Tibial artery (tissue), 4 donors: ENCODE measurements around the gene PARD3B.

ENCODE experiments used
- DNase-seq, 2 donors: peaks; one replicate each; pipeline ENCODE4 v3.0.0-alpha.2; 2019
- H3K27ac ChIP-seq, 2 donors: fragments of 200-600 bp; sonication (generic) in 1 of 2; 1 replicate in 1 of 2; 2 replicates in 1 of 2; pipeline ENCODE4 v1.5.1; 2018 to 2019; ENCODE audit warnings: mild to moderate bottlenecking in 1 of 2
- H3K27me3 ChIP-seq, 2 donors: fragments of 200-600 bp; sonication (generic) in 1 of 2; one replicate each; pipeline versions ENCODE4 v1.5.1 to v1.6.0; 2016 to 2019
- H3K36me3 ChIP-seq, 3 donors: fragments of 200-600 bp; sonication (generic) in 2 of 3; one replicate each; pipeline ENCODE4 v1.5.1; 2016 to 2019; ENCODE audit warnings: mild to moderate bottlenecking in 2 of 3
- H3K4me1 ChIP-seq, 4 donors: fragments of 200-600 bp; sonication (generic) in 2 of 4; 1 replicate in 3 of 4; 2 replicates in 1 of 4; pipeline ENCODE4 v1.5.1; 2016 to 2019
- H3K4me3 ChIP-seq, 2 donors: fragments of 200-600 bp; sonication (generic) in 1 of 2; 1 replicate in 1 of 2; 2 replicates in 1 of 2; pipeline ENCODE4 v1.5.1; 2018 to 2019; ENCODE audit warnings: mild to moderate bottlenecking in 2 of 2
- H3K9me3 ChIP-seq, 3 donors: fragments of 200-600 bp; sonication (generic) in 1 of 3; one replicate each; pipeline ENCODE4 v1.5.1; 2016 to 2019
- CTCF ChIP-seq, 2 experiments: fragments of 200-600 bp in 1 of 2; fragments of 450-650 bp in 1 of 2; IDR thresholded peaks; one replicate each; pipeline ENCODE4 v1.5.1; 2017 to 2019; ENCODE audit warnings: antibody characterized with exemption in 2 of 2, mild to moderate bottlenecking in 1 of 2, moderate library complexity in 1 of 2
- intact Hi-C: fragments of 100-400 bp; cut with DNase I; formaldehyde crosslinking; loops from one replicate; pipeline ENCODE4 v1.15.0; 2023; ENCODE audit warnings: low total_unique reads

Gene PARD3B

GRCh38 chr2:205311201-205311600, 765.9 kb downstream of the PARD3B start:
- intact Hi-C loops, result no loop called here
- H3K27me3 ChIP-seq, result no peaks in the 10 kb centered on the region
- H3K27ac ChIP-seq, result no peak overlapping the region
- H3K9me3 ChIP-seq, result no peaks in the 10 kb centered on the region
- no peak for TF ChIP-seq CTCF (IDR thresholded peaks at IDR 0.05)
- DNase-seq, result no peak
- H3K36me3 ChIP-seq, result no peaks in the 10 kb centered on the region
- no peaks in the 10 kb centered on the region for H3K4me1 ChIP-seq
- H3K4me3 ChIP-seq, result no peak overlapping the region

GRCh38 chr2:205321231-205321630, 776.0 kb downstream of the PARD3B start:
- H3K27me3 ChIP-seq, result no peaks in the 10 kb centered on the region

GRCh38 chr2:205323929-205324328, 778.7 kb downstream of the PARD3B start:
- TF ChIP-seq CTCF (IDR thresholded peaks at IDR 0.05), result no peak
- no peaks in the 10 kb centered on the region for H3K4me1 ChIP-seq
- no peak overlapping the region for H3K27ac ChIP-seq
- no peak for DNase-seq
- no peaks in the 10 kb centered on the region for H3K36me3 ChIP-seq
- intact Hi-C loops, result no loop called here
- H3K4me3 ChIP-seq, result no peak overlapping the region
- H3K27me3 ChIP-seq, result no peaks in the 10 kb centered on the region
- no peaks in the 10 kb centered on the region for H3K9me3 ChIP-seq

More at GRCh38 chr2:205321231-205321630, 776.0 kb downstream of the PARD3B start:
- Histone ChIP-seq H3K4me1 (no peaks in the 10 kb centered on the region), H3K36me3 (no peaks in the 10 kb centered on the region), H3K27ac (no peak overlapping the region), H3K9me3 (no peaks in the 10 kb centered on the region), H3K4me3 (no peak overlapping the region)
- intact Hi-C loops, result no loop called here
- no peak for TF ChIP-seq CTCF (IDR thresholded peaks at IDR 0.05)
- no peak for DNase-seq

- H3K36me3 ChIP-seq, result no peaks in the 10 kb centered on the region
- H3K4me3 ChIP-seq, result no peak overlapping the region
- H3K27ac ChIP-seq, result no peak overlapping the region
- DNase-seq, result no peak
- no peaks in the 10 kb centered on the region for H3K4me1 ChIP-seq
- intact Hi-C loops, result no loop called here
- no peaks in the 10 kb centered on the region for H3K27me3 ChIP-seq
- TF ChIP-seq CTCF (IDR thresholded peaks at IDR 0.05), result no peak
- H3K9me3 ChIP-seq, result no peaks in the 10 kb centered on the region
Measured at GRCh38 chr2:205324355-205324754, 779.1 kb downstream of the PARD3B start.

- Histone ChIP-seq H3K27ac (no peak overlapping the region), H3K4me1 (no peaks in the 10 kb centered on the region), H3K36me3 (no peaks in the 10 kb centered on the region), H3K4me3 (no peak overlapping the region), H3K27me3 (no peaks in the 10 kb centered on the region), H3K9me3 (no peaks in the 10 kb centered on the region)
- DNase-seq, result no peak
- intact Hi-C loops, result no loop called here
- no peak for TF ChIP-seq CTCF (IDR thresholded peaks at IDR 0.05)
Measured at GRCh38 chr2:205333351-205333750, 788.1 kb downstream of the PARD3B start.

- Histone ChIP-seq H3K36me3 (no peaks in the 10 kb centered on the region), H3K4me3 (no peak overlapping the region), H3K9me3 (no peaks in the 10 kb centered on the region), H3K27me3 (no peaks in the 10 kb centered on the region), H3K27ac (no peak overlapping the region), H3K4me1 (no peaks in the 10 kb centered on the region)
- no peak for DNase-seq
- TF ChIP-seq CTCF (IDR thresholded peaks at IDR 0.05), result no peak
- intact Hi-C loops, result no loop called here
Measured at GRCh38 chr2:205337274-205337673, 792.0 kb downstream of the PARD3B start.
